DOHH2 (cell line): Measurements from ENCODE around the gene SFT2D1.
"Not testable (repeated sequence)": the region's sequence is repeated elsewhere in the genome, so short reads cannot be mapped to it uniquely, and the experiment has no call there.

Experiments used
- H3F3A ChIP-seq: fragments of 200-600 bp; sonication (generic), shearing (Covaris generic); 2 replicates; pipeline ENCODE4 v1.6.0; 2016; ENCODE audit warnings: antibody characterized with exemption, mild to moderate bottlenecking; ENCODE audit not compliant: control insufficient read depth, insufficient read depth
- H3K27ac ChIP-seq: fragments of 200-600 bp; sonication (generic); 2 replicates; pipeline ENCODE4 v1.5.1; 2014; ENCODE audit warnings: low read depth, mild to moderate bottlenecking, low read length, moderate library complexity
- H3K27me3 ChIP-seq: fragments of 200-600 bp; sonication (generic); 2 replicates; pipeline ENCODE4 v1.6.1; 2014; ENCODE audit warnings: mild to moderate bottlenecking, low read length, mixed read lengths; ENCODE audit not compliant: control insufficient read depth
- H3K36me3 ChIP-seq: fragments of 200-600 bp; sonication (generic); 2 replicates; pipeline ENCODE4 v1.6.1; 2014; ENCODE audit warnings: mild to moderate bottlenecking, low read length, moderate library complexity, mixed read lengths; ENCODE audit not compliant: control insufficient read depth
- H3K4me1 ChIP-seq: fragments of 200-600 bp; sonication (generic); 2 replicates; pipeline ENCODE4 v1.6.1; 2014; ENCODE audit warnings: mild to moderate bottlenecking, low read length, mixed read lengths; ENCODE audit not compliant: control insufficient read depth
- H3K4me2 ChIP-seq: fragments of 200-600 bp; sonication (generic); 2 replicates; pipeline ENCODE4 v1.6.0; 2014; ENCODE audit warnings: mild to moderate bottlenecking, low read length, moderate library complexity
- H3K4me3 ChIP-seq: fragments of 200-600 bp; sonication (generic); 2 replicates; pipeline ENCODE4 v1.5.1; 2014; ENCODE audit warnings: mild to moderate bottlenecking, low read length, mixed read lengths
- H3K79me2 ChIP-seq: fragments of 200-600 bp; sonication (generic); 2 replicates; pipeline ENCODE4 v1.6.1; 2014; ENCODE audit warnings: mild to moderate bottlenecking, low read length, mixed read lengths; ENCODE audit not compliant: control insufficient read depth
- H3K9me2 ChIP-seq: fragments of 200-600 bp; sonication (generic); replicated peaks from 2 replicates; pipeline ENCODE4 v1.6.1; 2014; ENCODE audit warnings: mild to moderate bottlenecking, low read length, mixed read lengths; ENCODE audit not compliant: control insufficient read depth
- H3K9me3 ChIP-seq: fragments of 200-600 bp; sonication (generic); 2 replicates; pipeline ENCODE4 v1.6.1; 2014; ENCODE audit warnings: antibody characterized with exemption, low read length, mixed read lengths; ENCODE audit not compliant: control insufficient read depth, insufficient read depth
- H4K20me1 ChIP-seq: fragments of 200-600 bp; sonication (generic); 2 replicates; pipeline ENCODE4 v1.6.0; 2014; ENCODE audit warnings: low read depth, mild to moderate bottlenecking, antibody characterized with exemption, low read length, moderate library complexity; ENCODE audit not compliant: control insufficient read depth, insufficient read depth
- EZH2phosphoT487 ChIP-seq: fragments of 200-600 bp; sonication (generic); IDR thresholded peaks from 2 replicates; pipeline ENCODE4 v1.6.1; 2017; ENCODE audit warnings: borderline replicate concordance, mild to moderate bottlenecking, antibody characterized with exemption, low read length, moderate library complexity, mixed read lengths
- TF ChIP-seq, protein P1 (sequence below): fragments of 200-600 bp; sonication (generic); IDR thresholded peaks from one replicate; pipeline ENCODE4 v1.5.1; 2014; ENCODE audit warnings: antibody characterized with exemption, mild to moderate bottlenecking, low read depth, low read length; ENCODE audit not compliant: poor library complexity, severe bottlenecking

The SFT2D1 gene

DNA sequence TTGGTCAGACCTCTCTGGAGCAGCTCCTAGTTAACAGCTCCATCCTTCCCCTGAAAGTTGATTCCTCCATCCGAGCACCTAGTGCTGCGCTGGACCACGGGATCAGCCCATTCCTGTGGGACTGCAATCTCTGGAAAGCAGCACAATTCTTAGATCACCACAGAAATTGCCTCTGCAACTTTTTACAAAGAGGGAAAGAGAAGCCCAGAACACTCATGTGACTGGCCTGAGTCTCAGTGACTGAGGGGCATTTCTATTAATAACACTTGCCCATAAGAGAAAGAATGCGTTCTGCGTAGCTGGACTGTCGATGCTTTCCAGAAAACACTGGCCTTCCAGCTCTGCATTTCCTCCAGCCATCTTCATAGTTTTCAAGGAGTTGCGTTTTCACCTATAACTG, 22.1 kb upstream of the SFT2D1 start:
- Histone ChIP-seq H4K20me1 (no peaks in the 10 kb centered on the region), H3K4me2 (no peak overlapping the region), H3K36me3 (peaks cover 15% of the 10 kb centered on the region), H3K9me3 (no peaks in the 10 kb centered on the region), H3K27ac (no peak overlapping the region), H3K4me1 (no peaks in the 10 kb centered on the region), H3K27me3 (no peaks in the 10 kb centered on the region), H3K4me3 (no peak overlapping the region), H3K79me2 (no peaks in the 10 kb centered on the region), H3F3A (no peaks in the 10 kb centered on the region), H3K9me2 (no peaks in the 10 kb centered on the region)
- no peak for TF ChIP-seq EZH2phosphoT487
- TF ChIP-seq, protein P1, sequence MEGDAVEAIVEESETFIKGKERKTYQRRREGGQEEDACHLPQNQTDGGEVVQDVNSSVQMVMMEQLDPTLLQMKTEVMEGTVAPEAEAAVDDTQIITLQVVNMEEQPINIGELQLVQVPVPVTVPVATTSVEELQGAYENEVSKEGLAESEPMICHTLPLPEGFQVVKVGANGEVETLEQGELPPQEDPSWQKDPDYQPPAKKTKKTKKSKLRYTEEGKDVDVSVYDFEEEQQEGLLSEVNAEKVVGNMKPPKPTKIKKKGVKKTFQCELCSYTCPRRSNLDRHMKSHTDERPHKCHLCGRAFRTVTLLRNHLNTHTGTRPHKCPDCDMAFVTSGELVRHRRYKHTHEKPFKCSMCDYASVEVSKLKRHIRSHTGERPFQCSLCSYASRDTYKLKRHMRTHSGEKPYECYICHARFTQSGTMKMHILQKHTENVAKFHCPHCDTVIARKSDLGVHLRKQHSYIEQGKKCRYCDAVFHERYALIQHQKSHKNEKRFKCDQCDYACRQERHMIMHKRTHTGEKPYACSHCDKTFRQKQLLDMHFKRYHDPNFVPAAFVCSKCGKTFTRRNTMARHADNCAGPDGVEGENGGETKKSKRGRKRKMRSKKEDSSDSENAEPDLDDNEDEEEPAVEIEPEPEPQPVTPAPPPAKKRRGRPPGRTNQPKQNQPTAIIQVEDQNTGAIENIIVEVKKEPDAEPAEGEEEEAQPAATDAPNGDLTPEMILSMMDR, result no peak

DNA sequence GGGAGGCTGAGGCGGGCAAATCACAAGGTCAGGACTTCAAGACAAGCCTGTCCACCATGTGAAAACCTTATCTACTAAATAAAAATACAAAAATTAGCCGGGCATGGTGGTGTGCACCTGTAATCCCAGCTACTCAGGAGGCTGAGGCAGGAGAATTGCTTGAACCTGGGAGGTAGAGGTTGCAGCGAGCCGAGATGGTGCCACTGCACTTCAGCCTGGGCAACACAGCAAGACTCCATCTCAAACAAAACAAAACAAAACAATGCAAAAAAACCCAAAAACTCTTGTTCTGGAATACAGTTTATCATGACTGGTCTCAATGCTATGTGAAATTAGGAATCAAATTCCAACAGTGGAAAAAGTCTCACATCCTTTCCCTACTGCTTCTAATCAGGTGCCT, 20.1 kb upstream of the SFT2D1 start:
- H3F3A ChIP-seq, H3K4me1 ChIP-seq, H3K4me2 ChIP-seq, H3K27me3 ChIP-seq, H3K79me2 ChIP-seq, H3K9me3 ChIP-seq, H3K4me3 ChIP-seq, H3K27ac ChIP-seq, H4K20me1 ChIP-seq, H3K9me2 ChIP-seq: not testable (repeated sequence)
- peaks cover 15% of the 10 kb centered on the region for H3K36me3 ChIP-seq

- H3K9me2 ChIP-seq, result no peaks in the 10 kb centered on the region
- no peaks in the 10 kb centered on the region for H3K79me2 ChIP-seq
- peaks cover 13% of the 10 kb centered on the region for H3K36me3 ChIP-seq
- H3K9me3 ChIP-seq, result no peaks in the 10 kb centered on the region
- H3K4me2 ChIP-seq, result no peak overlapping the region
- no peaks in the 10 kb centered on the region for H3K27me3 ChIP-seq
- H3K27ac ChIP-seq, result no peak overlapping the region
- H4K20me1 ChIP-seq, result no peaks in the 10 kb centered on the region
- no peak for TF ChIP-seq EZH2phosphoT487
- TF ChIP-seq, protein P1, result no peak
- no peak overlapping the region for H3K4me3 ChIP-seq
- peaks cover 12% of the 10 kb centered on the region for H3K4me1 ChIP-seq
- H3F3A ChIP-seq, result no peaks in the 10 kb centered on the region
These were observed 18.7 kb upstream of the SFT2D1 start for GRCh38 chr6:166361077-166361429.

DNA sequence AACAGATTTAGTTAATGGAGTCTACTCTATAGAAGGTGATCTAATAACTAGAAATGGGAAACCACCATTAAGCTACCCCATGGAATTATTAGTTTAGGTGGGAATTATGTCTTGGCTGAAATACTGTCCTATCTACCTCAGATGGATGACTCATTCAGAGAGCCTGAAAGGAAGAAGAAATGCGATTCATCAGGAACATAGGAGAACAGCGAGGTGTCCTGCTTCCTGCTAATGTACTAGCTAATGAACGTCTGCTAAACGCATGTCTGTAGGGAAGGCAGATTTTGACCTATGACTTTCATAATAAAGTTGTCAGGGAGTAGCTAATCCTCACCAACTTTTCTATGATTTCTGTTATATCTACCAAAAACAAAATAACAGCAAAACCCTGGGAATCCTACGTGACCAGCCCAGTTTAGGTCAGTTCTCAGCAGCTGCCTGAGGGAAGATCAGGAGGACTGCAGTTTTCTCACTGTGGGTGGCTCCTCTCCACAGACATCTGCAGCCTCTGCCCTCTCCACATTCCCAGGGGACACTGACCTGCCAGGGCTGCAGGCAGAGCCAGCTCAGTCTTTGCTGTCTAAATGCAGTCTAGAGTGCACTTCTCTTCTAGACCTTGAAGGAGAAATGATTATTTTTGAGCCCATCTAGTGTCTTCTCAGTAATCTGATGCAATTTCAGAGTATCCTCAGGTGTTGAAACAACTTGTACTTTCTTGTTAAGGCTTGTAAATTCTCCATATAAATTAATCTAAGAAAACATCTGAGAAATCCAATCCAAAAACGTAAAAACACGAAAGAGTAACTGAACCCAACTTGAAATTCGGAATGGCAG, 18.1 kb upstream of the SFT2D1 start:
- Histone ChIP-seq H3K27ac (no peak overlapping the region), H4K20me1 (no peaks in the 10 kb centered on the region), H3K9me2 (no peaks in the 10 kb centered on the region), H3F3A (no peaks in the 10 kb centered on the region), H3K4me1 (peaks cover 18% of the 10 kb centered on the region), H3K27me3 (no peaks in the 10 kb centered on the region), H3K4me2 (no peak overlapping the region), H3K36me3 (peaks cover 10% of the 10 kb centered on the region), H3K79me2 (no peaks in the 10 kb centered on the region), H3K9me3 (no peaks in the 10 kb centered on the region), H3K4me3 (no peak overlapping the region)
- TF ChIP-seq EZH2phosphoT487, result no peak
- TF ChIP-seq, protein P1, result no peak
